NCI-H748 (cell line): ENCODE results near the gene EYS.
"Not testable (repeated sequence)": the region's sequence is repeated elsewhere in the genome, so short reads cannot be mapped to it uniquely, and the experiment has no call there.

Experiments used
- DNase-seq: peaks from one replicate; lab custom pipeline; 2025; ENCODE audit not compliant: unreplicated experiment; lab: John Stamatoyannopoulos, UW

The EYS gene

GRCh38 chr6:63807056-63807455 is 1900.0 kb downstream of the EYS start:
- DNase-seq = no peak

- no peak for DNase-seq
Measured at GRCh38 chr6:63806573-63806913, 1900.5 kb downstream of the EYS start.

DNA sequence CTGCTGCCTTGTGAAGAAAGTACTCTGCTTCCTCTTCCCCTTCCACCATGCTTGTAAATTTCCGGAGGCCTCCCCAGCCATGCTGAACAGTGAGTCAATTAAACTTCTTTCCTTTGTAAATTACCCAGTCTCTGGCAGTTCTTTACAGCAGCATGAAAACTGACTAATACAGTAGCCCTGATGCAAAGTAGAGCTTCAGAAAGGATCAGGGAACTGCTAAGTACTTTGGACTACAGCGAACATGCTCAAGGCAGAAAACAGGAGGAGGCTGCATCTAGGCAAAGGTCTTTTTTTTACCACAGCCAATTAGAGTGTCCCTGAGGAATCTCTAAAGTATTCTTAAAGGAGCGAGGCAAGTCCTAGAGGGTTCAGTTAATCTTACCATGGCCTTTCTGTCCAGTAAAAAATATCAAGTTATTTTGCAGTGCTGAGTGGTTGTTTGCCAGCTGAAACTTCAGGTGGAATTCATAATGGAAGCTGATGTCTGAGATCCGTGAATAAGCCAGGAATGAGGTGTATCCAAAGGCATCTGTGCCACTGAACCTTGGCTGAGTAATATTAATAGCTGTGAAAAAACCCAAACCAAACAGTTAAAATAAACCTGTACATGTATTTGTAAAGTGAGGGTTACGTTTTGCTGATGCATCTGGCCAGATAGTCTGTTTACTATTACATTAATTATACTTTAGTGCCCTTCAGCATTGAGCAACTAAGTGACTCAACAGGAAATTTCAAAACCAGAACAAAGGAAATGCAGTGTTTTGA is 1901.0 kb downstream of the EYS start:
- DNase-seq = peak; percentile 70

DNA sequence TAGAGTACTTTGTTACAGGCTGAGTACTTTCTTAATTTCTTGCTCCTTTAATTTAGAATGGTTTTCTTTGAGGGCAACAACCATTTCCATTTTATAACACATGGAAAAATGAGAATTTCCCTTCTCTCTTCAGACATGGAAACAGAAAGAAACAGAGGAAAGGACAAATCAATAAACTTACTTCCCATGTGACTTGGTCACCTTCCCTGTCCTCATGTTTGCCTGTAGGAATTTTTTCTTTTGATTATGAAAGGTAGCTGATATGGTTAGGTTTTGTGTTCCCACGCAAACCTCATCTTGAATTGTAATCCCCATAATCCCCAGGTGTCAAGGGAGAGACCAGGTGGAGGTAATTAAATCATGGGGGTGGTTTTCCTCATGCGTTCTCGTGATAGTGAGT is 1901.7 kb downstream of the EYS start:
- no peak for DNase-seq

- DNase-seq = no peak
Measured at GRCh38 chr6:63804381-63804956, 1902.6 kb downstream of the EYS start.

DNA sequence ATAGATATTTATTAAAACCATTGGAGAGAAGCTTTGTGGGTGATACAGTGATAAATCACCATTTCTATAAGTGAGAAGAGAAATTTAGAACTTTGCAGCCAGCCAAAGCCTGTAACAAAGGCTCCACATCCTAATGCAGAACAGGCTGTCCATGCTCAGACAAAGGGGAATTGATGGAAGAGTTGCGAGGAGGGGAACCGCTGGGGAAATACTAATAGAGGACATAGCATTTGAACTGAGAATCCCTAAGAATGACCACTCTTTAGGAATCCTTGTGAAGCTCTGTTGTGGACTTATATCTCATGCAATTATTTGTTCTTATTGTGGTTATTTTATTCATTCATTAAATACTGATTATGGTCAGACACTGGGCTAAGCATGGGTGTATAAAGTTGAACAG is 1903.7 kb downstream of the EYS start:
- DNase-seq = no peak

GRCh38 chr6:63802606-63803206 is 1904.3 kb downstream of the EYS start:
- peak; percentile 31 for DNase-seq

DNA sequence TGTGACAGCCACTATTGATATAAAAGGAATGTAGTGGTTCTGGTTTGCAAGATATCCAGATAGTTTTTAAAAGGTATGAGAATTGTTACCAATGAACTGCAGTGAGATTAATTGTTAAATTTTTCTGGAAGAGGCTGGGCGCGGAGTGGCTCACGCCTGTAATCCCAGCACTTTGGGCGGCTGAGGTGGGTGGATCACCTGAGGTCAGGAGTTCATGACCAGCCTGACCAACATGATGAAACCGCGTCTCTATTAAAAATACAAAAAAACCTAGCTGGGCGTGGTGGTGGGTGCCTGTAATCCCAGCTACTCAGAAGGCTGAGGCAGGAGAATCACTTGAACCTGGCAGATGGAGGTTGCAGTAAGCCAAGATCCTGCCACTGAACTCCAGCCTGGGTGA is 1906.6 kb downstream of the EYS start:
- not testable (repeated sequence) for DNase-seq

DNA sequence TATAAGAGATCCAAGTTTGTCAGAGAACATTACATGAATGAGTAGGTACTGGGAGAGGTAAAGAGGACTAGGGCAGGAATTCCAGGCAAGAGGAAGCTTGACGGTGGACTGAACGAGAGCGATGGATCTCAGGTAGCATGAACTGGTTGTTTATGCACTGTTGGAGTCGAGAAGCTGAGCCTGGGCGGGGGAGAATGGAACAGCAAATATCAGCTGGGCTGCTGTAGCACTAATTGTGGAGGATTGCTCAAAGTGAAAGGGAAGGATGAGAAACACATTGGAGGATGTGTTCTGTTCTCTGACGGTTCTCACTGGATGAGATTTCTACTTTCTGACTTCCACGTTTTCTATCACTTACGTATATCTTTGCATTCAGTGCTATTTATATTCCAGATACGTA is 1907.2 kb downstream of the EYS start:
- no peak for DNase-seq

DNA sequence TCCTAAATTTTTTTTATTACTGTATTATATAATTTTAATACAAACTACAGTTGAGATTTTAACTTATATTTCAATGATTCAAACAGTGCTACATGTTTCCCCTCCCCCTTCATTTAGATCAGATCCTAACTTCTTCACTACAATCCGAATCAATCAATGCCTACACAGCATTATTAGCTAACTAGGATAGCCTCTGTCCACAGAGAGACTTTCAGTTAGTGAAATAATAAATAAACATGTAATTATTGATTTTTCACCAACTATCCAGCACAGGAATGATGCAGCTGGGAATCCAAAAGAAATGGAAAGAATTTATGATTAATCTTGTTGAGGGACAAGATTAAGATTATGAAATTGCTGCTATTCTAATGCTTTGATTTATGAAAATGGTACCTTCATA is 1907.7 kb downstream of the EYS start:
- no peak for DNase-seq

GRCh38 chr6:63798378-63798777 is 1908.6 kb downstream of the EYS start:
- DNase-seq = no peak

DNA sequence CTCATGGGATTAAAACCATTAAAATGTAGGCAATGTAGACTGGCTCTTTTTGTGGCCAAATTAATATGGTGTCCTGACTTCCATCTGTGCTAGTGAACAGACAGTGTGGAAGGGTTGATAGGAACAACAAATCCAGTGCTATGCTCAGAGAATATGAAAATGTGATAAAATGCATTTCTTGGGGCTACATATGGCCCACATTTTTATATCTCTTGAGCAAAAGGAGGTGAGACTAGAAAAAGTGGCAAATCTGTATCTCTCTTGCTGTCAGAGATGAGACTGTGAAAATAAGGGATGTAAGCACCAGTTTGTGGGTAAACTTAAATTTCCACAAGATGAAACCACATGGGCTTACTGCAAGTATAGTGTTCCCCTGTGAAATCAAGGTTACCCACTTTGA is 1909.3 kb downstream of the EYS start:
- DNase-seq = no peak

DNA sequence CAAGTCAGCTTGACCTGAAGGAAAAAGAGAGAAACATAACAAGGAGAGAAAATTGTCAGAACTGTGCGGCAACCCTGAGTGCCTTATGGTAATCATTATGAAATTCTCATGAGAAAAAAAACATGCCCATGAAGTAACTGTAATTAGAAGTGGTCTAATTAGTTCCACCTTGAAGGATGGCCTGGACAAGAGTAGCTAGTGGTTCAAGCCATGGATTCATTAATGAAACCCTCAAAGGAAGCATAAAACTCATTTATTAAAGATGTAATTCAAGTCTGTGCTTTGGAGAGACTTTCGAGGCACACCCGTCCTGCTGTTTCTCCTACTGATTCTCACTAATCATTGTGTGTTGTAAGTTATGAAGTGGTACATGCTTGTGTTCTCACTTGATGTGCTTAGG is 1911.2 kb downstream of the EYS start:
- DNase-seq = no peak

DNA sequence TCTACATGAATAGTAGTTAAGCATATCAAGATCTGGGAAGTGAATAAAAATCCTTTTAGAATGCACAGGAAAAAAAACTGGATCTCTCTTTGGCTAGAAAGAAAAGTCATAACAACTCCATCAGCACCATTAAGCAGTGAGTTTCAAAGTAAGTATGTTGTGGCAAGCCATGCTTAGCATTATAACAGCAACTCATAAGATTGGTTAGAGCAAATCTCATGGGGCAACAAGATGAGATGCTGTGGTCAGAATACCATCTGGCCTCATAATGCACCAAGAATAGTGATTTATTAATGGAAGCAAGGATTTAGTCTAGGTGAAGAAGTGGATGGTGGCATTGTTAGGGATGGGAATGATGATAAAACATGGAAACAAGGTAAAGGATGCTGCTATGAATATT is 1912.0 kb downstream of the EYS start:
- DNase-seq = no peak

- no peak for DNase-seq
Measured at GRCh38 chr6:63793465-63794137, 1913.4 kb downstream of the EYS start.

- no peak for DNase-seq
Measured at GRCh38 chr6:63792736-63793464, 1914.1 kb downstream of the EYS start.

GRCh38 chr6:63790334-63790733 is 1916.7 kb downstream of the EYS start:
- no peak for DNase-seq

DNA sequence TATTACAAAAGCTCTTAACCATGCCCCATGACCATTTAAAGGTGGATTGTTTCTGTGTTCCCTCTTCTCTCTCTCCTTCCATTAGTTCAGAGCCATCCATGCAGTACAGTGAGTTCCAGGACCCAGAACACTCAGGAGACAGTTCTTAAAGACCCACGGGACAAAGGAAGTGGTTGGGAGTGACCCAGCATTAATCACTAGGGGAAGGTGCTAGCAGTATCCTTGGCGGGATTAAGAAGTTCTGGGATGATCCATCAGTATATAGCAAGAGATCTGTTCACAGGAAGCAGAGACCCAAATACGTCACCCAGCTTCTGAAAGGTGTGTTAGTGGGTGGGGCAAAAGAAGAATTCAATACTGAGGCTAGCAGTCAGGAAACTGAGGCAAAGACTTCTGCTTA is 1917.3 kb downstream of the EYS start:
- no peak for DNase-seq

- no peak for DNase-seq
Measured at GRCh38 chr6:63788569-63788968, 1918.5 kb downstream of the EYS start.

GRCh38 chr6:63787021-63787420 is 1920.0 kb downstream of the EYS start:
- DNase-seq = no peak

- DNase-seq = no peak
Measured at GRCh38 chr6:63785006-63785405, 1922.0 kb downstream of the EYS start.
